OCI-LY7 (cell line): ENCODE measurements around the gene CENPP. TPM values are rescaled to one million over a fixed set of nuclear protein-coding genes. Genes with fewer than 3 reads are reported as not detected.

Source experiments
- BruUV-seq: library from RNA; stranded (reverse); fragments of 400-500 nt; replicated peaks from 2 replicates; lab custom pipeline; 2021; lab: Mats Ljungman, UMichigan
- CTCF ChIA-PET: fragments of 300-600 bp; sonication (Branson Sonifier 250); formaldehyde crosslinking; loops from one replicate; lab custom pipeline; 2022; ENCODE audit warnings: antibody characterized with exemption; ENCODE audit not compliant: unreplicated experiment; lab: Charles Lee
- POLR2A ChIA-PET: fragments of 300-600 bp; sonication (Branson Sonifier 250); formaldehyde crosslinking; loops from one replicate; lab custom pipeline; 2022; ENCODE audit warnings: antibody characterized with exemption; lab: Charles Lee
- DNase-seq: peaks from one replicate; pipeline ENCODE4 v3.0.0-alpha.2; 2015; ENCODE audit warnings: low spot score
- H2AFZ ChIP-seq: fragments of 200-600 bp; sonication (generic), shearing (Covaris generic); 2 replicates; pipeline ENCODE4 v1.6.1; 2014; ENCODE audit warnings: mild to moderate bottlenecking, antibody characterized with exemption, low read length, moderate library complexity
- H3K27ac ChIP-seq: fragments of 200-600 bp; sonication (generic); 2 replicates; pipeline ENCODE4 v1.5.1; 2014; ENCODE audit warnings: mixed run types, low read depth, mild to moderate bottlenecking, moderate library complexity, low read length, inconsistent platforms; ENCODE audit not compliant: poor library complexity, severe bottlenecking
- H3K36me3 ChIP-seq: fragments of 200-600 bp; sonication (generic); 2 replicates; pipeline ENCODE4 v1.6.1; 2014; ENCODE audit warnings: mild to moderate bottlenecking, antibody characterized with exemption, low read length, moderate library complexity, mixed read lengths; ENCODE audit not compliant: insufficient read depth
- H3K4me1 ChIP-seq: fragments of 200-600 bp; sonication (generic); 2 replicates; pipeline ENCODE4 v1.5.1; 2014; ENCODE audit warnings: mild to moderate bottlenecking, low read length; ENCODE audit not compliant: insufficient read depth, poor library complexity, severe bottlenecking
- H3K4me2 ChIP-seq: fragments of 200-600 bp; sonication (generic); 2 replicates; pipeline ENCODE4 v1.6.1; 2014; ENCODE audit warnings: mild to moderate bottlenecking, low read length
- H3K4me3 ChIP-seq: fragments of 200-600 bp; sonication (generic); 2 replicates; pipeline ENCODE4 v1.5.1; 2014; ENCODE audit warnings: mild to moderate bottlenecking, low read depth, low read length; ENCODE audit not compliant: poor library complexity, severe bottlenecking
- H3K79me2 ChIP-seq: fragments of 200-600 bp; sonication (generic); 2 replicates; pipeline ENCODE4 v1.6.1; 2016; ENCODE audit warnings: low read depth, mild to moderate bottlenecking, low read length, moderate library complexity, mixed read lengths; ENCODE audit not compliant: insufficient read depth
- H3K9me2 ChIP-seq: fragments of 200-600 bp; sonication (generic); 2 replicates; pipeline ENCODE4 v1.6.1; 2016; ENCODE audit warnings: mild to moderate bottlenecking, low read length, mixed read lengths; ENCODE audit not compliant: insufficient read depth
- H3K9me3 ChIP-seq: fragments of 200-600 bp; sonication (generic); 2 replicates; pipeline ENCODE4 v1.6.1; 2014; ENCODE audit warnings: mild to moderate bottlenecking, mixed run types, low read length, mixed read lengths
- H4K20me1 ChIP-seq: fragments of 200-600 bp; sonication (generic); 2 replicates; pipeline ENCODE4 v1.6.1; 2014; ENCODE audit warnings: mild to moderate bottlenecking, antibody characterized with exemption, low read length, moderate library complexity, mixed read lengths; ENCODE audit not compliant: insufficient read depth
- CTCF ChIP-seq: fragments of 200-600 bp; sonication (generic); conservative IDR thresholded peaks from 2 replicates; pipeline ENCODE4 v1.5.1; 2014; ENCODE audit warnings: mild to moderate bottlenecking, antibody characterized with exemption, low read length, moderate library complexity, mixed read lengths
- EZH2phosphoT487 ChIP-seq: fragments of 200-600 bp; sonication (generic); IDR thresholded peaks from 2 replicates; pipeline ENCODE4 v1.6.1; 2018; ENCODE audit warnings: low read depth, borderline replicate concordance, mild to moderate bottlenecking, mixed run types, antibody characterized with exemption, low read length, moderate library complexity, mixed read lengths
- intact Hi-C: fragments of 100-400 bp; cut with micrococcal nuclease; formaldehyde crosslinking; loops from one replicate; pipeline ENCODE4 v1.10.0; 2022; ENCODE audit not compliant: unreplicated experiment
- total RNA-seq, 2 experiments: library from RNA; depleted of rRNA in 1 of 2; stranded (reverse); fragments of >200 nt in 1 of 2; shearing (Covaris generic) in 1 of 2; gene quantifications; 2 replicates each; pipeline ENCODE4 v1.2.3, GENCODE V29; 2014 to 2022

The CENPP gene
- total RNA-seq, 2 experiments from 2014 or later = 25.4 to 30.9 TPM

DNA sequence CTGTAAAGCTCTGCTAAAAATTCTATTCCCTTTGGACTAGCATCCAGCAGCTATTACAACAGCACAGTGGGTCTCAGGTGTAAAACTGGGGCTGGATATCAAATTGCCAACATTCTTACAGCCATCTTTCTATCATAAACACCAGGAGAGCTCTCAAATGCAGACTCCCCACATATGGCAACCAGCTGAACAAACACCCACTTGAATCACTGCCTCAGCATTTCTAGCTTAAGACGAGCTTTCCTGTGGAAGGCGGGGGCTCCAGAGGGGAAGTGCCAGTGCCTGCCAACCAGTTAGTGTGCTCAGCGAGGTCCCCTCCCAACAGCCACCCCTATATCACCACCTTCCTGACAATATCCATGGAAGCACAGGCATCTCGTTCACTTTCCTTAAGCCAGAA is 282.0 kb downstream of the CENPP start:
- no TSS peak for BruUV-seq
- TF ChIP-seq EZH2phosphoT487 (no peak), CTCF (no peak)
- ChIA-PET CTCF (no interaction called here), POLR2A (interaction anchor here (0.6 to 0.7 kb wide), 2 partner anchors 15 to 144 kb away, joined by 3 to 4 read pairs; no protein-coding TSS in a partner anchor)
- intact Hi-C loops = no loop called here
- no peak overlapping the region for H3K27ac ChIP-seq
- H3K9me3 ChIP-seq = peaks cover 8% of the 10 kb centered on the region; the same call in 1 of the 2 replicates
- H3K4me1 ChIP-seq = no peaks in the 10 kb centered on the region
- peaks cover 17% of the 10 kb centered on the region; the same call in 1 of the 2 replicates for H3K36me3 ChIP-seq
- no peaks in the 10 kb centered on the region for H3K9me2 ChIP-seq
- H3K79me2 ChIP-seq = no peaks in the 10 kb centered on the region
- H4K20me1 ChIP-seq = no peaks in the 10 kb centered on the region
- DNase-seq = no peak
- no peak overlapping the region for H3K4me3 ChIP-seq
- no peak overlapping the region for H3K4me2 ChIP-seq
- no peak overlapping the region for H2AFZ ChIP-seq

GRCh38 chr9:92608241-92608908 is 282.6 kb downstream of the CENPP start:
- Histone ChIP-seq H3K27ac (no peak overlapping the region), H3K4me3 (no peak overlapping the region), H3K9me2 (no peaks in the 10 kb centered on the region), H3K4me2 (no peak overlapping the region), H3K36me3 (peaks cover 23% of the 10 kb centered on the region; the same call in 1 of the 2 replicates), H4K20me1 (no peaks in the 10 kb centered on the region), H2AFZ (no peak overlapping the region), H3K9me3 (peaks cover 8% of the 10 kb centered on the region; the same call in 1 of the 2 replicates), H3K79me2 (no peaks in the 10 kb centered on the region), H3K4me1 (no peaks in the 10 kb centered on the region)
- BruUV-seq = no TSS peak
- CTCF ChIA-PET = no interaction called here
- intact Hi-C loops = no loop called here
- no peak for DNase-seq
- TF ChIP-seq CTCF (no peak), EZH2phosphoT487 (no peak)
- POLR2A ChIA-PET = interaction anchor here (0.7 kb wide), 1 partner anchor 15 kb away, joined by 3 read pairs; no protein-coding TSS in a partner anchor

DNA sequence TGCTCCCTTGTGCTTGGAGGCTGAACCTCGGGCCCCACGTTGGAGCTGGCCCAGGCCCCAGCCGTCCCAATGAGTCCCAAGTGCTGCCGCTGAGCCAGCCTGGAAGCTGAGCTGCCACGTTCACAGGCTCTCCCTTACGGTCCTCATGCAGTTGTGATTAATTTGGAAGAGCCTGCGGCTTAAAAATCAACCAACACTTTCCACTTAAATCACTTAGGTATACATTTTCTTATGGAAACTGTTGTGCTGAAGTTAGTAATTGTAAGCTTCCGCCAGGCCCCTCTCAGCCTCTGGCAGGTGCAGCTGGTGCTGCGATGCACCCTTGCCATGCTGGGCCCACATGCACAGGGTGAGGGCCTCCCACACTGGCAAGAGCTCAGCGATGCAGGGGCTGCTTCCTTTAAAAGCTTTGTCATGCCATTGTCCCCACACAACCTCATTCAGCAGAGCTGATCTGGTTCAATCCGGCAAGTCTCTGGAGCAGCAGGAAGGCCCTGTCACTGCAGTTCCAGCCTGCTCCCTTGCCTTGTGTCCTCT is 283.2 kb downstream of the CENPP start:
- Histone ChIP-seq H3K79me2 (no peaks in the 10 kb centered on the region), H3K4me3 (no peak overlapping the region), H3K9me2 (no peaks in the 10 kb centered on the region), H3K27ac (no peak overlapping the region), H3K36me3 (peaks cover 29% of the 10 kb centered on the region; the same call in 1 of the 2 replicates), H3K9me3 (peaks cover 8% of the 10 kb centered on the region; the same call in 1 of the 2 replicates), H4K20me1 (no peaks in the 10 kb centered on the region), H3K4me2 (no peak overlapping the region), H3K4me1 (no peaks in the 10 kb centered on the region), H2AFZ (no peak overlapping the region)
- ChIA-PET POLR2A (no interaction called here), CTCF (no interaction called here)
- no peak for DNase-seq
- TF ChIP-seq CTCF = no peak
- no peak for TF ChIP-seq EZH2phosphoT487
- intact Hi-C loops = no loop called here
- no TSS peak for BruUV-seq
